GM18526 (cell line): ENCODE data around the gene ABCB11.

Experiments used
- POLR2A ChIP-seq: IDR thresholded peaks from 3 replicates; pipeline ENCODE4 v1.6.1; 2011; ENCODE audit not compliant: insufficient read length; ENCODE audit errors: extremely low read depth

ABCB11 gene

DNA sequence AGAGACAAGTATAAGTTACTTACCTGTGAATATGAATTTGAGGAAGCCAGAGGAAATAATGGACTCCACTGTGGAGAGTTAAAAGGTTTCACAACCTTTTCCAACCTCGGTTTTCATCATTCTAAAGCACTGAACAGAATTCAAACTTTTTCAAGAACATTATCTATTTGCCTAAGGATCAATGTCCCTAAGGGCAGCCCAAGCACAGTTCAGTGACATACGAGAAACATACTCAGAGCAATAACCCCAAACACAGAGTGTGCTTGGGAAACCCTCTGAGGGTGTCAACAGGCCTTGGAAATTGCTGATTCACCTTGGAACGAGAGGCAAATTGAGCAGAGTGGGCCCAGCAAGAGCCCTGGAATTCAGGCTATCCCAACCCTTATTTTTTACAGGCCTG lies at the start of gene ABCB11:
Gene ABCB11 (minus strand): TSS at position 123 of the 400 bp plus-strand sequence. CDS start 13,199 bp downstream, outside the sequence.
- TF ChIP-seq POLR2A: no peak

DNA sequence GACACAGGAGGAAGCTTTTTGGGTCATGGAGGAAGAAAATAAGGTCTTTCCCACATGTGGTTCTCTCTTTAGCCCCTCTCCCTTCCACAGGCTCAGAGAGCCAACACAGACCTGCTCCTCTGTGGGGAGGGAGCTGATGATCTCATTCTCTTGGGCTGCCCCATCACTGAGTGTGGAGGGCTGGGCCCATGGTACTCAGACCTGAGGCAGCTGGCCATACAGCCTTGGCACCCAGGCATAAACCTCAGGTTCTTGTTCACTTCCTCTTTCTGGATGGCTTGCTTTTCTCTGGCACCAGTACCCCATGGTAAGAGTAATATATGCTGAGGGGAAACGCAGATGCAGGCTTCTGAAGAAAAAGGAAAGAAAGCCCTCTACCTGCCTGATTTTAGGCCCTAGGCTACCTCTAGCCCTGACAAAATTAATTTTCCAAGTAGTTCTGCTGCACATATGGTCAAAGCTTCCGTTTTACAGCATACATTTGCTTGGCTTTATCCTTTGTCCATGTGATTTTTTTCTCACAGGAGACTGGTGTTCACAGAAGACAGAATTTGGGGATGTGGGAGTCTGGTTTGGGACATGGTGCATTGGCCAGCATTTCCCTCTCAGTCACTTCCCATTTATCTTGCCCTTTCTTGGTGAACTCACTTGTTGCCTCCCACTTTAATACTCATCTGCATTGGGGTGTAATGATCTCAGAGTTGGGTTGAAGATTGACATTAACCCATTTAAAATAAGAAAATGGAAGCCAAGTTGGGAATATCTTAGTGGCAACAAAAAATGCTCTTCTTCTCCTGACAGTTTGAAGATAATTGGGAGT lies 49.3 kb upstream of the ABCB11 start:
- TF ChIP-seq POLR2A: no peak

DNA sequence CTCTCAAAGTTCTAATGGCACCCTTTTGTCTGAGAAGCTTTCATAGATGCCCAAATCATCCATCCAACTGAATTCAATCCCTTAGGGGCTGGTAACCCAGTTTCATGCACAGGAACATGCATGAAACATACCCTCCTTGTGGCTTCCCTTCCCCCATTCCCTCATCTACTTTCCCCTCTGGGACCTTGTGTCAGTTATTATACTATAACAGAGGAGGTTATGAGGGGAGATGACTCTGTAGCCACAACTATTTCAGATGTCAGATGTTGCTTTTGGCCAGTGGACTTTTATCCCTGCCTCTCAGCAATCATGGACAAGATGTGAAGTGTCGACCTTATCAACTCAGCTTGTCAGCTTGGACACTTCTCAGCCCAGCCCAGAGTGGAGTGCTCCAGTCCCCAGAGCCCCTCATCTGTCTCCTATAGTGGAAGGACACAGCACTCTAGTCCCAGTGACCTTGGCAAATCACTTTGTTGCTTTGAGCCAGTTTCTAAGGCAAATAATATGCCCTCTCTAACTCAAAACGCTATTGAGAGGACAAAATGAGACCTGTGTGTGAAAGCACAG lies 46.6 kb upstream of the ABCB11 start:
- TF ChIP-seq POLR2A: no peak

DNA sequence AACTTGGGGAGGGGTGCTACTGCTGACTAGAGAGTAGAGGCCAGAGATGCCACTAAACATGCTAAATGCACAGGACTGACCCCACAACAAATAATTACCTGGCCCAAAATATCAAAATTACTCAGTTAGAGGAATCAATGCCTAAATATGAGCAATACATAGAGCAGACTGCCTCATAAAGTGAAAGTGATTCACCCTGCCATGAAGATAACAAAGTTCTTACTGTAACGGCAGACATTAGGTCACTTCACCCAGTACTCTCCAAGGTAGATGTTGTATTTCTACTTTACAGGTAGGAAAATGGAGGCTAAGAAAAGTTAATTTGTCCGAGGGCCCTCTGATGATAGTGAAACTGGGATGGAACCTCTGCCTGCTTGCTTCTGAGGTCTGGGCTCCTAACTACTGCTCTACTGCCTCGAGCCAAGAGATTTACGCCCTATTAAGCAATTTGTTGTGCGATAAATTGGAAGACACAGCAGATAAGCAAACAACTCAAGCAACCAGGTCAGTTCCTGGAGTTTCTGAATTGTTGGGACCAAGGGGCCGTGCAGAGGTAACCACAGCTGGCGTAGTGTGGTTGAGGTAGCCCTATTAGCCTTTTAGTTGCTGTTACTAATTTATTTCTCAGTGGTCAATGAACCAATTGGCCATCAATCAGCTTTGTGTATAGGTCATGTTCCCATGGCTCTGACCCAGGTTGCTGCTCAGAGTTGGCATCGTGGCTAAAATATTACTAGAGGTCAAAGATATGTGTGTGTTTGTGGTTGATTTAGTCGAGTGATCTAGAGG lies 43.0 kb upstream of the ABCB11 start:
- TF ChIP-seq POLR2A: no peak

DNA sequence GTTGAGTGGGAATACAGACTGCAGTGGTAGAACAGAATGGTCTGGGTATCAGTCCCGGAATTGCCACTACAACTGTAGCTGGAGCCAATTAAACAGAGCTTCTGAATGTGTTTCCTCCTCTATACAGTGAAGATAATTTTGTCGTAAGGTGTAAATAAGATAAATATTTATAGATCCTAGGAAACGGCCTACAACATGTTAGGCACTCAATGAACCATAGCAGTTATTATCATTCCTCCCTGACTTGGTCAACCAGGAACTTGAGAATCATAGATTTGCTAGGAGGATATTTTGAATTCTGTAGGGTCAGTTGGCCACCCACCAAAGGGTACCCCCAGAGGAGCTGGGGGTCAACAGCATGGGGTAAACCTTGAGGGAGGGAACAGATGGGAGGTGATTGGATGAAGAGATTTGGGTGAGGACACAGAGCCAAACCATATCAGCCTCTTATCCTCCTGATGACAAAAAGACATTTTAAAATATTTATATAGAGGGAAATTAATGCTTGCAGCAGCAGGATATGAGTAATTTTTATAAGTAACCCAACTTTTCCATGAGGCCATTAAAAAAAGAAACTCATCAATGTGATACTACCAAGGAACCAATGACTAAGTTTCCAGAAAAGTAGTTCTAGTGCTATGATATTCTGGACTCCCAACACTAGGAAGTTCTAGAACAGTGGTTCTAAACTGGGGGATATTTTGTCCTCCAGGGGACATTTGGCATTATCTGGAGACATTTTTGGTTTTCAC lies 42.3 kb upstream of the ABCB11 start:
- no peak for TF ChIP-seq POLR2A

DNA sequence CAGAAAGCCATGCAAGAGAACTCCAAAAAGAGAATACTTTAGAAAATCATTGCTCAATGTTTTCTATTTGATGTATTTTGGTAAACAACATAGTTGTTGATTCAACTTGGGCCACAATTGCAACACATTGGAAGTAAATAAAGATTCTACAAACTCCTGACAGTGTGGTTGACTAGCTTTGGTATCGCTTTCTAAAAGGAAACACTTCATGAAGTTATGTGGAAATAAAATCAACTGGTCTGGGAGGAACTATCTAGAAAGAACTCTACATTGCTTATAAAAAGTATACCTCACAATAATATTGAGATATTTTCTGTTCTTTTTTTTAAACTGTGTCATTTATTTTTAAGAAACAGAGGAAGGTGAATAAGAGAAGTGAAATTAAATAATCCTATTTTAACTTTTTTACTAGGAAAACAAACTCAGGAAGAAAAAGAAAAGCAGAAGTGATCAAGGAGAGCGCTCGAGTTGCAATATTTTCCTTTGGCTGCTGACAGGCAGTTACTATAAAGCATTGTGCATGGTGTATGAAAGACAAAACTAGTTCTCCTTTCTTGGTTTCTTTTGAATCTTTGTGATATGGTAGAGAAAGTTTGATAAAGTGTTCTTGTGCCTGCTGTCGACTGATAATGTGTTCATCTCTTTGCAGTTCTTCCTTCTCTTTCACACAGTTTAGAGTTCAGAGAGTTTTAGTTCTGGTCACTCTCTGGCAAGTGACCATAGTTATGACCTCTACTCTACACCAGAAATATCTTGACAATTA lies 41.2 kb upstream of the ABCB11 start:
- TF ChIP-seq POLR2A: no peak

DNA sequence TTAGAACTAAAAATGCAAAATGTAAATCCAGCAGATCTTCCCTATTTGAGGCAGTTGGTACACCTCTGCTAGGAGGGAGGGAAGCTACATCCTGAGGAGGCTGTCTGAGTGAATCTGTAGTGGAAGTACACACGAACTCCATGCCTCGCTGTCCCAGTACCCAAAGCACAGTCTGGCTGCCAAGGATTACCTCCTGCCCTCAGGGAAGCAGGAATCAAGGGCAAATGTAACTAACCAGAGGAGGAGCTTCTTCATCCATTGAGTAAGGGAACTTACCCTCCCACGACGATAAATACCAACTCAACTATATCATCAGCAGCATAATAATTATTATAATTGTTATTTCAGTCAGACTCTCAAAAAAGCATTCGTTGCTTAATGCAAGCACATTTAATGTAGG lies 40.3 kb upstream of the ABCB11 start:
- TF ChIP-seq POLR2A: no peak

DNA sequence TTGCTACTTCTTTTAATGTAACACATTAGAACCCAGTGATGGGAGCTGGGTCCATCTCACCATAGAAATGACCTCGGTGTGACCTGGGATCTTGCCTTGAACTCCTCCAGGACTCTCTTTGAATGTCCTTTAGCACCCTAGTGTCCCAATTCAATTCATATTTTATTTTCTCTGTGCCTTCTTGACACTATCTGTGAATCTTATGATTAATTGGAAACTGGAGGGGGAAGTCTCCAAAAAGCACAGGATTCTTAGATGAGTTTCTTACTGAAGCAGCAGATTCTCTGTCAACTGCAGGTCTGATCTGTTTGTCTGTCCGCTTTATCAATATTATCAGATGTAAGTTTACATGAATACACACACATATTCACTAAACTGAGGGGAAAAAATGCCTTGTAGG lies 38.7 kb upstream of the ABCB11 start:
- no peak for TF ChIP-seq POLR2A

DNA sequence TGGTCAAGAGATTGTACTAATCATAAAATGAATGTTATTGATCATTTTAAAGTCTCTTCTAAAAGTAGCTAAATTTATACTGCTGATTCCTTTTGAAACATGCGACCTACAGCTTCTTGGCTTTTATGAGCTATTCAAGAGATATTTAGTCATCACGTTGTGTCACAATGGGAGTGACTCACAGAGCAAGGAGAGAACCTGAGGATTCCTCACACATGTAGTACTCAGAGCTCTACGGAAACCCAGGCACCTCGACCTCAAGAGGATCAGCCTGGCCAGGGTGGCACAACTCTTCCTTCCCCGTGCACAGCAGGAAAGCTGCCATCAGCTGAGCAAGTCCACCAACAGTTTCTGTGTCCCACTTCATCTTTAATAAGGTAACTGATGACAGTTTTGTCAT lies 38.2 kb upstream of the ABCB11 start, which contains the start of gene DHRS9:
Gene DHRS9 (plus strand): TSS at position 223 of the 400 bp plus-strand sequence. CDS start 12,019 bp downstream, outside the sequence.
- no peak for TF ChIP-seq POLR2A

DNA sequence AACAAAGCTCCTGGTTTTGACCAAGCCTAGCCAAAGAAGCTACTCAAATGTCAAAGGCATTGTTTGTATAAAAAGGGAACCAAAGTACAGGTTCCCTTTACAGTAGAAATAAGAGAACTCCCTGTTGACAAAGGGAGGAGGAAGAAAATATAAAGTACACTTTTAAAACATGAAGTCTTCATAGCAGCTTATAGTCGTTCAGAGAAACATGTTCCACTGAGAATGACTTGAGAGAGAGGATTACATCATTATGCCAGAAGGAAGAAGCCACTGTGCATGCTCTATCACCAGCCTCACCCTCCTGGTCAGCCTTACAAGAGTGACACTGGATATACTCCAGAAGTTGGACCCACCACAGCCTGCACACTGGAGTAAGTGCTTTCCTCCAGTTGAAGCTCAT lies 35.8 kb upstream of the ABCB11 start:
- no peak for TF ChIP-seq POLR2A

DNA sequence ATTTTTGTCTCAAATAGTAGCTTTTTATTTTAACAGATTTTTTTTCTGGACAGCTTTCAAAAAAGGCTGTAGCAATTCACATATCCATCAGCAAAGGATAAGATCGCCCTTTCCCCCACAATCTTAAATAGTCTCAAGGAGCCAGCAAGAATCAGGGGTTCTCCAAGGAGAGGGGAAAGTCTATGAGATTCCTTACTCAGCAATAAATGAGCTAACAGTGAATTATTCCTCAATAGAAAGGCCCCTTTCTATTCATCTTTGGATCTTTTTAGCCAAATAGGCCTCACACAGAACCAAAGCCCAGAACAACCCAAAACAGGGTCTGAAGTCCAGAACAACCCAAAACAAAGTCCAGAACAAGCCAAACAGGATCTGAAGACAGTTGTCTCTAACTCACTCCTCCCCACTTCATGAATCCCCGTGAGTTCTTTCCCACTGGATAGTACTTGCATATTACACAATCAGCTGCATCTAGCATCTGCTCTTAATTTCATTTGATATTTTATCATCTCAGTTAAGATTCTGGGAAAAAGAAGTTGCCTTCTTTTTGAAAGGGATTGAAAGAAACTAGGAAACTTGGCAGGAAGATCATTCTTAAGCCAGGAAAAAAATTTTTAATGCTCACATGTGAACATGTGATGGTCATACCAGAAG lies 34.9 kb upstream of the ABCB11 start:
- TF ChIP-seq POLR2A: no peak

DNA sequence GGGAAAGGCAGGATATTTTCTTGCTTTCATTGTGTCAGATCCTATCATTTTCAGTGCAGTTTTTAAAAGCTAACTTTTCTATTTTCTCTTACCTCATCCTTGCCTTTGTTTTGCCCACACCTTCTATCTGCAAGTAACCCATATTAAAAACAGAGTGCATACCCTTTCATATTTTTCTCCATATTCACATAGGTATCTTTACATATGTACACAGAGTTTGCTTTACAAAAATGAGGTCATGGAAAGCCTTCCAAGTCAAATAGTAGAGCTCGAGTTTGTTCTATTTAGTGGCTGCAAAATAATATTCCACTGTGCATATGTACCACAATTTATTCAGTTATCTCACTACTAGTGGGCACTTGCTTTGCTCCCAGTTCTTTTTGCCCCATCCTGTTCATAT lies 34.3 kb upstream of the ABCB11 start:
- no peak for TF ChIP-seq POLR2A

DNA sequence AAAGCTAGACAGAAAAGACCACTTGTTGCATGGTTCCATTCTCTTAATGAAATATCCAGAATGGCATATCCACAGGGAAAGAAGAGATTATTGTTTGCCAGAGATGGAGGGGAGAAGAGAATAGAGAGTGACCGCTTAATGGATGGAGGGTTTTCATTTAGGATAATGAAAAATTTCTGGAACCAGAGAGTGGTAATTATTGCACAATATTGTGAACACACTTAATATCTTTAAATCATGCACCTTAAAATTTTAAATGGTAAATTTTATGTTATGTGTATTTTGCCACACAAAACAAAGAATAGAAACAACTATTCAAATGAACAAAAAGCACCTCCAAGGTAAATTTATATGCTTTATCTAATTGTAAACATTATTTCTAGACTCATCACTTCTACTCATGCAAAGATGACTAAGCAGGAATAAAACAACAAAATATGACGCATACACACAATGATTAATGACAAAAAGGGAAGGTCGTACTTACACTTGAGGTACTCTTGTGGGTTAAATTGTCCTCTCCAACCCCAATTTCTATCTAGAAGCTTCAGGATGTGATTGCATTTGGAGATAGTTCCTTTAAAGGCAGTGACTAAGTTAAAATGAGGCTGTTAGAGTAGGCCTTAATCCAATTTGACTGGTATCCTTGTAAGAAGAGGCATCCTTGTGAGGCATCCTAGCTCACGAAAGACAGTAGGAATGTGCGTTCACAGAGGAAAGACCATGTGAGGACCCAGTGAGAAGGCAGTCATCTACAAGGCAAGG lies 19.5 kb upstream of the ABCB11 start:
- TF ChIP-seq POLR2A: no peak

DNA sequence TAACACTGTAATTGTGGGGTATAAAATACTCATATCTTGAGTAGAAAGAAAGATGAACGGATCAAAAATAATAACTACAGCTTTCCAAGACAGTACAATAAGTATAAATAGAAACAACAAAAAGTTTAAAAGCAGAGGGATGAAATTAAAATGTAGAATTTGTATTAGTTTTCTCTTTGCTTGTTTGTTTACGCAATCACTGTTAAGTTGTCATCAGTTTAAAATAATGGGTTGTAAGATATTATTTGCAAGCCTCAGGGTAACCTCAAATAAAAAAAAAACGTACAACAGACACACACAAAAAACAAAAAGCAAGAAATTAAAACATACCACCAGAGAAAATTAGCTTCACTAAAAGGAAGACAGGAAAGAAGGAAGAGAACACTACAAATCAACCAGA lies 18.0 kb upstream of the ABCB11 start:
- TF ChIP-seq POLR2A: no peak
